C4-2B (cell line): Measurements from ENCODE around the gene COCH.
"Not testable (repeated sequence)": the region's sequence is repeated elsewhere in the genome, so short reads cannot be mapped to it uniquely, and the experiment has no call there.

Experiments
- H3K27ac ChIP-seq: fragments of 450-650 bp; 2 replicates; pipeline ENCODE4 v1.5.1; 2017
- CTCF ChIP-seq: fragments of 450-650 bp; conservative IDR thresholded peaks from 2 replicates; pipeline ENCODE4 v1.5.1; 2017; ENCODE audit warnings: mild to moderate bottlenecking
- ZFX ChIP-seq: fragments of 450-650 bp; IDR thresholded peaks from 2 replicates; pipeline ENCODE4 v1.6.1; 2017

The COCH gene

DNA sequence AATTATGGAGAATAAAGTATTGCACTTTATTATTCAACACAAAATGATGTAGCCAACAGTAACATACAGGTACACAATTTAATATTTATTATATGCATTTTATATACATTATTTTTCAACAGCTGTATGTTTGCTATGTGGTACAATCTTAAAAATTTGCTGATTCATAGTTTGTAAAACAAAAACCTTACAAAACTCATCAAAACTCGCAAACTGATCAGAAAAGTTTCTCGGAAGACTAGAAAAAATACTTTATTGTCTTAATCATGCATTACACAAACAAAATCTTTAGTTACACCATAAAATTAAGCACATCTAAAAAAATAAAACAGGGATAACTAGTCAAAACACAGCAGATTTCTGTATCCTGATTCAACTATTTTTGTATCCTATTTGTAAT, 19.5 kb downstream of the COCH start:
- TF ChIP-seq ZFX (no peak), CTCF (no peak)
- H3K27ac ChIP-seq: no peak overlapping the region

DNA sequence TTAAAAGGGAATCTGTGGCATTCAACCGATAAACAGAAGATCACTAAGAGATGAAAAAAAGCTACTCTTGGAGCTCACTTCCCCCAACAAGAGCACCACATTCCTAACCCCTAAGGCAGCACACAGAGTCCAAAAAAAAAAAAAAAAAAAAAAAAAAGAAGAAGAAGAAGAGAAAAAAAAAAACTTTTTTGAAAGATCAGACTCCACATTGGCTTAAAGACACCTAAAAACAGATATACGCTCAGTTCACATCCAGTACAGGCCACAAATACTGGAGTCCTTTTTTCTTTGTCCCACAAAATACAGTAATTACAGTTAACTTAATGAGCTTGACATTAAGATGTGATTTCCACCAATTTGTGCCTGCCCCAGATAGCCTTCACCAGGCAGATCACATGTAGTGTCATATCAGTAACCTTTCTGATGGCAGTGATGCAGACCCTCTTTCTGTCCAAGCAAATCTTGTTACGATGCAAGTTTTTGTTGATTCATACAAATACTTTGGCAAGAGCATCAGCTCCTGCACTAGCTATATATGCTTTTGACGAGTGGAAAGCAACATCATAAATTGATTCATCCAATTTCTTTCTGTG, 20.7 kb downstream of the COCH start:
- no peak for TF ChIP-seq CTCF
- TF ChIP-seq ZFX: no peak
- no peak overlapping the region for H3K27ac ChIP-seq

GRCh38 chr14:30896435-30896834, 22.1 kb downstream of the COCH start:
- TF ChIP-seq ZFX: no peak
- no peak for TF ChIP-seq CTCF
- H3K27ac ChIP-seq: no peak overlapping the region

- not testable (repeated sequence) for H3K27ac ChIP-seq
Observed at GRCh38 chr14:30897121-30897520, 22.8 kb downstream of the COCH start.

- H3K27ac ChIP-seq: no peak overlapping the region
- TF ChIP-seq CTCF: no peak
- no peak for TF ChIP-seq ZFX
Observed at GRCh38 chr14:30903285-30904124, 29.1 kb downstream of the COCH start.

- no peak overlapping the region for H3K27ac ChIP-seq
- TF ChIP-seq ZFX (no peak), CTCF (peak; percentile 63)
Observed at GRCh38 chr14:30906752-30907658, 32.6 kb downstream of the COCH start.

GRCh38 chr14:30907659-30908057, 33.3 kb downstream of the COCH start:
- TF ChIP-seq CTCF: no peak
- no peak for TF ChIP-seq ZFX

More at GRCh38 chr14:30907659-30908057, 33.3 kb downstream of the COCH start:
- no peak overlapping the region for H3K27ac ChIP-seq
